Osteoblast (primary cell): ENCODE data around the gene EPHB2. TPM values are rescaled to one million over a fixed set of nuclear protein-coding genes. Genes with fewer than 3 reads are reported as not detected.
"Not testable (repeated sequence)": the region's sequence is repeated elsewhere in the genome, so short reads cannot be mapped to it uniquely, and the experiment has no call there.

Experiments used
- DNase-seq: peaks from one replicate; pipeline ENCODE4 v3.0.0; 2011; ENCODE audit warnings: low spot score, mixed read lengths; ENCODE audit not compliant: insufficient read length; ENCODE audit errors: missing footprints
- H2AFZ ChIP-seq: 2 replicates; pipeline ENCODE4 v1.6.0; 2011; ENCODE audit warnings: mild to moderate bottlenecking, low read length
- H3K27ac ChIP-seq: 2 replicates; pipeline ENCODE4 v1.5.1; 2011; ENCODE audit warnings: mild to moderate bottlenecking, low read depth, low read length, moderate library complexity
- H3K27me3 ChIP-seq: 2 replicates; pipeline ENCODE4 v1.6.0; 2012; ENCODE audit warnings: mild to moderate bottlenecking, control low read depth, inconsistent platforms, low read length, moderate library complexity; ENCODE audit not compliant: insufficient read depth
- H3K36me3 ChIP-seq: 2 replicates; pipeline ENCODE4 v1.5.1; 2011; ENCODE audit warnings: mild to moderate bottlenecking, low read length, control low read depth, moderate library complexity; ENCODE audit not compliant: insufficient read depth
- H3K4me1 ChIP-seq: 2 replicates; pipeline ENCODE4 v1.5.1; 2011; ENCODE audit warnings: mild to moderate bottlenecking, low read length, control low read depth, moderate library complexity; ENCODE audit not compliant: insufficient read depth
- H3K4me2 ChIP-seq: 2 replicates; pipeline ENCODE4 v1.6.0; 2011; ENCODE audit warnings: mild to moderate bottlenecking, low read length; ENCODE audit not compliant: insufficient read depth
- H3K4me3 ChIP-seq: fragments of 200-600 bp; sonication (generic); 3 replicates; pipeline ENCODE4 v1.5.1; 2012; ENCODE audit warnings: mild to moderate bottlenecking, low read length, inconsistent platforms; ENCODE audit not compliant: insufficient read depth
- H3K79me2 ChIP-seq: 2 replicates; pipeline ENCODE4 v1.6.0; 2012; ENCODE audit warnings: mild to moderate bottlenecking, low read length, control low read depth, inconsistent platforms; ENCODE audit not compliant: insufficient read depth
- H3K9me3 ChIP-seq: 2 replicates; pipeline ENCODE4 v1.5.1; 2011; ENCODE audit warnings: low read depth, low read length, control low read depth
- H4K20me1 ChIP-seq: 2 replicates; pipeline ENCODE4 v1.6.0; 2012; ENCODE audit warnings: mild to moderate bottlenecking, low read length, control low read depth; ENCODE audit not compliant: insufficient read depth
- total RNA-seq: library from RNA; depleted of rRNA; stranded (reverse); fragments of >200 nt; gene quantifications from 2 replicates; pipeline ENCODE4 v1.2.3, GENCODE V29; 2012
- TF ChIP-seq, protein P1 (sequence below): IDR thresholded peaks from 2 replicates; pipeline ENCODE4 v1.5.1; 2011; ENCODE audit warnings: mild to moderate bottlenecking, low read depth, low read length, moderate library complexity; ENCODE audit errors: extremely low read depth

The EPHB2 gene
- total RNA-seq, 1 donor: 8.7 TPM

GRCh38 chr1:22665752-22666151, 44.9 kb upstream of the EPHB2 start:
- no peaks in the 10 kb centered on the region for H3K9me3 ChIP-seq
- H4K20me1 ChIP-seq: no peaks in the 10 kb centered on the region
- H3K4me3 ChIP-seq: no peak overlapping the region
- peak; percentile 76 for DNase-seq
- no peaks in the 10 kb centered on the region for H3K4me1 ChIP-seq
- TF ChIP-seq, protein P1, sequence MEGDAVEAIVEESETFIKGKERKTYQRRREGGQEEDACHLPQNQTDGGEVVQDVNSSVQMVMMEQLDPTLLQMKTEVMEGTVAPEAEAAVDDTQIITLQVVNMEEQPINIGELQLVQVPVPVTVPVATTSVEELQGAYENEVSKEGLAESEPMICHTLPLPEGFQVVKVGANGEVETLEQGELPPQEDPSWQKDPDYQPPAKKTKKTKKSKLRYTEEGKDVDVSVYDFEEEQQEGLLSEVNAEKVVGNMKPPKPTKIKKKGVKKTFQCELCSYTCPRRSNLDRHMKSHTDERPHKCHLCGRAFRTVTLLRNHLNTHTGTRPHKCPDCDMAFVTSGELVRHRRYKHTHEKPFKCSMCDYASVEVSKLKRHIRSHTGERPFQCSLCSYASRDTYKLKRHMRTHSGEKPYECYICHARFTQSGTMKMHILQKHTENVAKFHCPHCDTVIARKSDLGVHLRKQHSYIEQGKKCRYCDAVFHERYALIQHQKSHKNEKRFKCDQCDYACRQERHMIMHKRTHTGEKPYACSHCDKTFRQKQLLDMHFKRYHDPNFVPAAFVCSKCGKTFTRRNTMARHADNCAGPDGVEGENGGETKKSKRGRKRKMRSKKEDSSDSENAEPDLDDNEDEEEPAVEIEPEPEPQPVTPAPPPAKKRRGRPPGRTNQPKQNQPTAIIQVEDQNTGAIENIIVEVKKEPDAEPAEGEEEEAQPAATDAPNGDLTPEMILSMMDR: peak; percentile 55
- no peak overlapping the region for H2AFZ ChIP-seq
- H3K36me3 ChIP-seq: no peaks in the 10 kb centered on the region
- H3K27me3 ChIP-seq: peaks cover 30% of the 10 kb centered on the region
- H3K4me2 ChIP-seq: no peak overlapping the region
- no peaks in the 10 kb centered on the region for H3K79me2 ChIP-seq
- H3K27ac ChIP-seq: no peak overlapping the region

- Histone ChIP-seq H4K20me1 (no peaks in the 10 kb centered on the region), H3K27ac (no peak overlapping the region), H3K27me3 (peaks cover 32% of the 10 kb centered on the region), H3K9me3 (no peaks in the 10 kb centered on the region), H3K4me1 (no peaks in the 10 kb centered on the region), H3K4me2 (no peak overlapping the region), H3K4me3 (no peak overlapping the region), H3K36me3 (no peaks in the 10 kb centered on the region), H2AFZ (no peak overlapping the region), H3K79me2 (no peaks in the 10 kb centered on the region)
- TF ChIP-seq, protein P1: no peak
- no peak for DNase-seq
Observed at GRCh38 chr1:22666412-22666811, 44.2 kb upstream of the EPHB2 start.

DNA sequence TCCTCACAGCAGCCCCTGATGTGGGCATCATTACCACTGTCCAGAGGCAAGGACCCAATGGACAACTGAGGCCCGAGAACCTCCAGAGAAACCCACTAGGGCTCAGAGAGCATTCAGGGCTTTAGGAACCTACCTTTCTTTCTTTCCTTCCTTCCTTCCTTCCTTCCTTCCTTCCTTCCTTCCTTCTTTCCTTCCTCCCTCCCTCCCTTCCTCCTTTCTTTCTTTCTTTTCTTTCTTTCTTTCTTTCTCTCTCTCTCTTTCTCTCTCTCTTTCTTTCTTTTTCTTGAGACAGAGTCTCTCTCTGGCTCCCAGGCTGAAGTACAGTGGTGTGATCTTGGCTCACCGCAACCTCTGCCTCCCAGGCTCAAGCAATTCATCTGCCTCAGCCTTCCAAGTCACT, 41.8 kb upstream of the EPHB2 start:
- not testable (repeated sequence) for H3K79me2 ChIP-seq, H3K36me3 ChIP-seq, H3K4me1 ChIP-seq, H3K9me3 ChIP-seq, H3K4me3 ChIP-seq, H2AFZ ChIP-seq, H4K20me1 ChIP-seq, DNase-seq, H3K4me2 ChIP-seq, H3K27ac ChIP-seq
- peaks cover 48% of the 10 kb centered on the region for H3K27me3 ChIP-seq

DNA sequence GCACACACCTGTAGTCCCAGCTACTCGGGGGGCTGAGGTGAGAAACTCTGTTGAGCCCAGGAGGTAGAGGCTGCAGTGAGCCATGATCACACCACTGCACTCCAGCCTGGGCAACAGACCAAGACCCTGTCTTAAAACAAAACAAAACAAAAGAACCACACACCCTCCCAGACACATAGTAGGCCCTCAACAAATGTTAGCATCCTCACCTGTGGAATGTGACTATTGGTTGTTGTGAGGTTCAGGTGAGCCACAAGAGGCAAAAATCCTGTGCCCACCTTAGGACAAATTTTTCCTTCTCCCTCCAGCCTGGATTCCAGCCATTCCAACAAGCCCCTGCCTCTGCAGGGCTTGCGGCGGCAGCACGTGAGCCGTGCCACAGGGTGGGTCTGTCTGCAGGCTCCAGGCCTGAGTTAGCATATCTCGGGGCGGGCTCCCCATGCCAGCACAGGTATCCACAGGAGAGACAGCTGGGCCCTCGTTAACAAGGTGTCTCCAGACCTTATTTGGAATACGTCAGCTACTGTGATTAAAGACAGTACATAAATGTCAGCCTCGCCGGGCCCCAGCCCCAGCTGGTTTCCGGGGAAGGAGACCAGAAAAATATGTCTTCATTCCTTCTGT, 40.2 kb upstream of the EPHB2 start:
- Histone ChIP-seq H3K4me2 (no peak overlapping the region), H3K9me3 (no peaks in the 10 kb centered on the region), H3K27ac (no peak overlapping the region), H4K20me1 (no peaks in the 10 kb centered on the region), H2AFZ (no peak overlapping the region), H3K27me3 (peaks cover 48% of the 10 kb centered on the region), H3K4me3 (no peak overlapping the region), H3K79me2 (no peaks in the 10 kb centered on the region), H3K36me3 (no peaks in the 10 kb centered on the region), H3K4me1 (no peaks in the 10 kb centered on the region)
- TF ChIP-seq, protein P1: no peak
- no peak for DNase-seq
